DMS 273 (cell line): ENCODE data around the gene SLIT1.
A peak's percentile ranks its signal among the peaks of the same experiment; 100 is the strongest.

Experiments
- DNase-seq: peaks from one replicate; lab custom pipeline; 2025; ENCODE audit not compliant: unreplicated experiment; lab: John Stamatoyannopoulos, UW

Gene SLIT1

DNA sequence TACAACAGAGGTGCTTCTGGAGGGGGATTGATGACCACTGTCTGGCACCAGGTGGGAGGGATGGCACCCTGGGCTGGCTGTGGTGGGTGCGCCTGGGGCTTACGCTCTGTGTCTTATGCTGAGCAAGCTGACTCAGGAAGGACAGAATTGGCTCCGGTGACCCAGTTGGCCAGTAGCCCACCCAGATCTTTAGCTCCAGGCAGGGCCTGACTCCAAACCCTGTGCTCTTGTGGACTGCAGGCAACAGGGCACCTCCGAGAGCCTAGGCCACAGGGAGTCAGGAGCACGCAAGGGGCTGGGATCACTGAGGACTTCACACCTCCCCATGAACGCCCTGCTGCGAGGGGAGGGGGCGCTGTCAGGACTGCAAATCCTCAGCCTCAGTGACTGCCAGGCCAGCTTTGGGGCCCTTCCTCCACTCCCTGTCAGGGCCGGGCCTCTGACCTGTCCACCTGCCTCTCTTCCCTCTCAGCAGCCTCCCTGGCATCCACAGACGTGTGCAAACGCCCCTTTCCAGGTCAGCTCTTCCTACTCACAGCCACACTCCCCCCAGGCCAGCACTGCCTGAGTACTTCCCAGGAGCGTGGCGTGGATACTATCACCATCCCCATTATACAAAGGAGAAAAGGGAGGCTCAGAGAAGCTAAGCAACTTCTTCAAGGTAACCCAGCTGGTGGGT lies 118.7 kb downstream of the SLIT1 start:
- DNase-seq: no peak

DNA sequence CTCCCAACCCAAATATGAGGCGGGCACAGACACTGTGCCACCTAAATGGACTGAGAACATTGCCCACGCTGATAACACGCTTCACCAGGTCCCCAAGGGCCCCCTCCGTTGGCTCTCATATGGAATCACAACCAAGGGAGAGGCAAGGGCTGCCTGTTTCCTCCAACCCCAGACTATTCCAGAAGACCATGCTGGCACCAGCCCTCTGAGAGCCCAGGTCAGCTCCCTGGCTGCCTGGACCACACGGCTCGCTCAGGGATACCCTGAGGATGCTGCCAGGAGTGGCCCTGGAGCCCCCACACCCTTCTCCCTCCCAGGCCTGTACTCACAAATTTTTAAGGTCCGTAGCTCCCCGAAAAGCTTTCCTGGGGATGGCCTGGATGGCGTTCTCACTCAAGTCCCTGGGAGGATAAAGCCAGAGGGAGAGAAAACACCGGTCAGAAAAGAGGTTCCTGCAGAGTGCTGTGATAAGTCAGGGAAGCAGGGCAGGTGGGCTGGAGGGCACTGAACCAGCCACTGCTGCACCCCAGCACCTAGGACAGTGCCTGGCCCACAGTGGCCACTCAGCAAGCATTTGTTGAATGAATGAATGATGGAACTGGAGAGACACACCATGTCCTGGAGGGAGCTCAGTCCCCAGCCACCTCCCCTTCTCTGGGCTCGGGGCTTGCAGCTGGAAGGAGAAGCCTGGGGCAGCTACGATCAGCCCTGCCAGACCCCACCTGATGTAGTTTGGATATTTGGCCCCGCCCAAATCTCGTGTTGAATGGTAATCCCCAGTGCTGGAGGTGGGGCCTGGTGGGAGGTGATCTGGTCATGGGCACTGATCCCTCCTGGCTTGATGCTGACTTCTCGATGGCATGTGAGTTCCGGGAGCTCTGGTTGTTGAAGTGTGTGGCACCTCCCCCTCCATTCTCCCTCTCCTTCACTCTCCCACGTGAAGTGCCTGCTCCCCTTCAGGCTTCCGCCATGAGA lies 119.8 kb downstream of the SLIT1 start:
- DNase-seq: no peak

- DNase-seq: no peak
Observed at GRCh38 chr10:97065128-97065527, 120.6 kb downstream of the SLIT1 start.

DNA sequence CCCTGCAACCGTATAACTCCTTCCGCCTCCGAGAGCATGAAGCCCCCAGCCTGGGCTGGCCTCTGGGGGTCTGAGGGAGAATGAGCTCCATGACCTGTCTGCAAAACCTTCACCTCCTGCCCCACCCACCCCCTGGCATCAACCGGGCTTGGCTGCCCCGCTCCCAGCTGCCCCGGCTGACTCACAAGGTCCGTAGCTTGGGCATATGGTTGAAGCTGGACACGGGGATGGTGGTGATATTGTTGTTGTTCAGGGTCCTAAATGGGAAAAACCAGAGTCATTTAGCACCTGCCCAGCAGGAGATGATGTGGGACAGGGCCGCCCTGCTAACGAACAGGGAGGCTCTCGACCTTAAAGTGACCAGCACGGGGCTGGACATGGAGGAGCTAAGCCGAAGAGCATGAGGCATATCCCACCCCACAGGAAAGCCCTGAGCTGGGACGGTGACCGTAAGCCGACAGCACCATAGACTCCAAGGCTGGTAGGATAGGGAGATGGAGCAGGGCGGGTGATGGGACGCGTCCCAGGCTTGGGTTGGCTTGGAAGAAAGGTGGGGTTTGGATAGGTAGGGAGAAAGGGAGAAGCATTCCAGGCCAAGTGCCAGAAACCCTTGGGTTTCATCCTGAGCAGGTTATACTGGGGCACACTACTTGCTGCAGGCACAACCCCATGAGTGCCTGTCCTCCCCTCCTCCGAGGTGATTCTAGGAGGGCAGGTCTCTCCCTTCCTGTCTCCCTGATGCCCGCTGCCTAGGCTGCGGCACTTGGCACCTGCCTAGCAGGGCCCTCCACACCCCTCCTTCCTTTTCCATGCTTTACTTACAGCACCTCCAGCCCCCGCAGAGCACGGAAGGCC lies 121.5 kb downstream of the SLIT1 start:
- no peak for DNase-seq

DNA sequence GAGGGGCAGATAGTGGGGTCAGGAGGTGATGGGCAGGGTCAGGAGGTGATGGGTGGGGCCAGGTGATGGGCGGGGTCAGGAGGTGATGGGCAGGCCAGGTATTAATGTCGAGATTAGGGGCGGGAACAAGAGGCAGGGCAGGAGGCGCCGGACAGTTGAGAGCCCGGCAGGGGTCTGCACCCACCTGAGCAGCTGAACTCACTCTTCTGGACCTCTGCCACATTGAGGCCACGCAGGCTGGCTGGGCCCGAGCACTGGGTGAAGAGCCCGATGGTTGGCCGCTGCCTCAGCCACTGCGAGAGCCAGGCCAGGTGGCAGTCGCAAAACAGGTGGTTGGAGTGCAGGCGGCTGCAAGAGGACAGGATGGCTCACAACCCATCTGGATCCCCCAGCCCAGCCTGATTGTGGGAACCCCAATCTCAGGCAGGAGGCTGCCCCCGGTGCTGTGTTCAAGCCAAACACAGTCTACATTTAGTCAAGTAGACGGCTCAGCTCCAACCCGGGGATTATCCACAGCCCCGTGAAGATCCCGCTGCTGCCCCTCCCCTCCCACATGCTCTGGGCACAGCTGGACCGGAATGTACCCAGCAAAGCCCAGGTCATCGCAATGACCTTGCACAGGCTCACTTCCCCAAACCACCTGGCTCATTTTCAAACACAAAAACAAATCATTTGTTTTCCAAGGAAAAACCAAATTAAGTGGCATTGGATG lies 122.3 kb downstream of the SLIT1 start:
- DNase-seq: no peak

GRCh38 chr10:97062456-97062855 lies 123.3 kb downstream of the SLIT1 start:
- no peak for DNase-seq

GRCh38 chr10:97062046-97062445 lies 123.7 kb downstream of the SLIT1 start:
- DNase-seq: no peak

- DNase-seq: no peak
Observed at GRCh38 chr10:97061423-97061822, 124.3 kb downstream of the SLIT1 start.

DNA sequence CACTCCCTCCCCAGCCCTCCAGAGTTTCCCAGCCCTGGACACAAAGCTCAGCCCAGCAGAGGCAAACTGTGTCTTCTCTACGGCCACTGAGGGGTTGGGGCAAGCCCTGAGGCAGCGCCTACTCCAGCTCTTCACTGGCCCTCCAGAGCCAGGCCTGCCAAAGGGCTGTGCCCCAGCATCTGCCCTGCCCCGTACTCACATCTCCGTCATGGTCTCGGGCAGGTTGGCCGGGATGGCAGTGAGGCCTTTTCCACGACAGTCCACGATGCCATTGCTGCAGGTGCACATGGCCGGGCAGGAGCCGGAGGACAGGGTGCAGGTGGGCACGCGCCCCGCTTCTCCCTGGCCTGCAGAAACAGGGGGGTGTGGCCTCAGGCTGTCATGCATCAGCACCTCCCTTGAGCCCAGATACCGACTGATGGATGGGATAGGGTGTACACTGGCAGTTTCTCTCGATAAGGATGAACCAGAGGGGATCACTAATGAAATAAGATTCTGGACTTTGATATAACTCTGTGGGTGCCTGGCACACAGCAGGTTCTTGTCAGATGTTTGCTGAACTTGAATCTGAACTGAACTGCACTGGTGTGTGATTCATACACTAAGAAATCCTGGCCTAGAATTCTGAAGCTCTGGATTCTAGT lies 125.2 kb downstream of the SLIT1 start:
- no peak for DNase-seq

DNA sequence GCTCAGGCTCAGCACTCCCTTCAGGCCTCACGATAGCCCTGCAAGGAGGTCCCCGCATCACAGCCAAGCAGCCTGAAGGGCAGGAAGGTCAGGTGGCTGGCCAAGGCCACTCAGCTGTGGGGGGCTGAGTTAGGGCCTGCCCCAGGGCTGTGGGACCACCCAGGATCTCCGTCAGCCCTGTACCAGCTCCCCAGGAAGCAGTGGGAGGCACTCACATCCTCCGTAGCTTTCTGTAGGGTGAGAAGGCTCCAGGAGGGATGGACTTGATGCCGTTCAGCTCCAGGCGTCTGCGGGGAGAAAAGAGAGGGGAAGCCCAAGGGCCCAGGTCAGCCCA lies 125.9 kb downstream of the SLIT1 start:
- DNase-seq: no peak

DNA sequence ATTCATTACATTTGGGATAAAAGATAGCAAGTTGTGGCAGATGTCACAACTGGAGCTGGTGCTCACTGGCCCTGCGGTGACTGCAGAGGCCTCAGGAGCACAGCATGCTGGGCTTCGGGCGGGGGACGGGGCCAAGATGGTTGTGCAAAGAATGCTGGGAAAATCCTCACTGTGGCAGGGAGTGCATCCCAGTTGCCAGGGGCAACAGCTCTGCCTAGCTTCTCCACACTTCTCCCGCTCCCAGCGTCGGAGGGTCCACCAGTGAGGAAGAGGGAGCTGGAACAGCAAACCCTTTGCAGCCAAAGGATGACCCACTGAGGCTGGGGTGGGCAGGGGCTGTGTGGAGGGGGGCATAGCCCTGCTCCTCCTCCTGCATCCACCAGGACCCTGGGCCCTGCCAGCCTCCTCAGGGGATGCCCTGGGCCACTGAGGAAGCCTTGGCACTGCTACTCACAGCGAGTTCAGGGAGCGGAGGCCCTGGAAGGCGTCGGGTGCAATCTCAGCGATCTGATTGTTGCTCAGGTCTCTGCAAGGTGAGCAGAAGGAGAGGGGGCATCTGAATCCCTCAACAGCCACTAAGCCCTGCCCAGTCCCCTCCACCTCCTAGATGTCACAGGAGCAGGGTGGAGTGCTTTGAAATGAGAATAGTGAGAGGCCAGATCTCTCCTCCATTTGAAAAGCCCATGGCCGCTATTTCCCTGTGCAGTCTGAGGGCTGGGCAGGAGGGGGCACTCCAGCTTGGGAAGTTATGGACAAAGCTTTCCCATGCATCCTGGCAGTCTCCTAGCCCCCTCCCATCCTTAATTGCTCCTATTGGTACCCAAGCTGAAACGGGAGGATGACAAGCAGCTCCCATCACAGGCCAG lies 126.5 kb downstream of the SLIT1 start:
- DNase-seq: peak; percentile 15

DNA sequence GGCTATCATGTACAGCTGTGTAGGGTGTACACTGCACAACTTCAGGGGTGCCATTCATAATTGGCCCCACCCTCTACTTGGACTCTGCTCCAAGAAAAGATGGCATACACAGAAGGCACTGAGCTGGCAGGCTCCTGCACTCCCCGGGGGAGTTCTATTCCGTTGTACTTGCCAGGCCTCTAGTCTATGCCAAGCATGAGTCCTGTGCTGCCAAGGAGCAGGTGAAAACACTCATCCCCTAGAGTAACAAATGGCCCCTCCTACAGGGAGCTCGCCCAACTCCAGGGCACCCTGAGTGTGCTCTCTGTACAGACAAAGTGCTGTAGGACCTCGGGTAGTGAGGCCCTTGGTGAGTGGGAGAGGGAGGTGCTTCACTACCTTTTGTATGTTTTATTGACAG lies 127.2 kb downstream of the SLIT1 start:
- no peak for DNase-seq

GRCh38 chr10:97057491-97058235 lies 128.1 kb downstream of the SLIT1 start:
- DNase-seq: no peak

GRCh38 chr10:97056003-97056630 lies 129.6 kb downstream of the SLIT1 start:
- DNase-seq: no peak

DNA sequence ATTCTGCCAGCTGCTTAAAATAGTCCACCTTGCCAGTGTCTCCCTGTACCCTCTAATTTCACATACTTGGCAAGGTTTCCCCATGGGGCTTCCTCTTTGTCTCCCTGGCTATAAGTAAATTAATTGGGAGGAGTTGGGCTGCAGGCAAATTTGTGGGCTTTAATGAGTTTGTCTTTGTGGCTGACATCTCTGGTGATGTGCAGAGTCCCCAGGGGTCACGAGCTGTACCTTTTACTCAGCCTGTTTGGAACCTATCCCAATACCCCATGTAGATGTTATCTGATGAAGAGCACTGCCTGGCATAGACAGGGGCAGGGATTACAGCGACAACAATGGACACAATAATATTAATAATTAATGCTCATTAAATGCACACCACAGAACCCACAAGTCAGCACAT lies 132.5 kb downstream of the SLIT1 start:
- DNase-seq: no peak

DNA sequence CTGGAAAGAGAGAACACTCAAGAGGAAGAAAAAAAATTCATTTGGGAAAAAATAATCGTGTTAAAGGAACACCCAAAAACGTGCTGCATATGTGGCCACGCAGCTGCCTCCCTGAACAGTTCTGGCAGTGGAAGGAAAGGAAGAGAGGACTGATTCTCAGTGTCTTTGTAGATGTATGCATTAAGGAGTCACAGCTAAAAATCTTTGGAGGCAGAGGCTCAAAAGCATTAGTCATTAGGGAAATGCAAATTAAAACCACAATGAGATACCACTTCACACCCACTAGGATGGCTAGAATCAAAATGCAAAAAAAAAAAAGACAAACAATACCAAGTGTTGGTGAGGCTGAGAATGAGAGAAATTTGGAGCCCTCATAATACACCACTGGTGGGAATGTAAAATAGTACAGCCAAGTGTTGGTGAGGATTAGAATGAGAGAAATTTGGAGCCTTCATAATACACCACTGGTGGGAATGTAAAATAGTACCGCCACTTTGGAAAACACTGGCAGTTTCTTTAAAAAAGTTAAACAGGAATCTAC lies 134.7 kb downstream of the SLIT1 start:
- no peak for DNase-seq

- no peak for DNase-seq
Observed at GRCh38 chr10:97050205-97050745, 135.5 kb downstream of the SLIT1 start.

DNA sequence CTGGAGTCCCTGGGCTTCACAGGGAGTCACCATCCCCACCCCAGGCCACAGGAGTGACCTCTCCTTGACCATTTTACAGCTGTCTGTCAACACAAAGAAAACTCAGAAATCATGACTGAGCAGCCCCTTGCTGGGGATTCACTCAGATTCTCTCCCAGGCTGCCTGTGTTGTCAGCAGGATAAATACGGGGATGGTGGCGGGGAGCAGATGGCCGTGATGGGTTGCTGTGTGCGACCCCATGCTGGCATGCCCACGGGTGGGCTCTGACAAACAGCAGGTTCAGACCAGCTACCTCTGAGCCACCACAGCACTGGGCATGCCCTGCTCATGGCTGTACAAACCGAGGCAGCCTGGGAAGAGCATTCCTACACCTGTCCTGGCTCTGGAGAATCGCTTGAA lies 136.1 kb downstream of the SLIT1 start:
- peak; percentile 12 for DNase-seq
